GM18511 (cell line): Measurements from ENCODE around the gene RNF224.
A peak's percentile ranks its signal among the peaks of the same experiment; 100 is the strongest.
"Not testable (repeated sequence)": the region's sequence is repeated elsewhere in the genome, so short reads cannot be mapped to it uniquely, and the experiment has no call there.

Source experiments
- ATAC-seq: cut with Tn5 transposase; IDR thresholded peaks from one replicate; pipeline ENCODE4 v1.9.1; 2021; ENCODE audit warnings: mild to moderate bottlenecking, moderate library complexity; ENCODE audit not compliant: unreplicated experiment

The RNF224 gene

GRCh38 chr9:137236936-137237421, 9.7 kb downstream of the RNF224 start:
- ATAC-seq = no peak

GRCh38 chr9:137237759-137238726, 10.7 kb downstream of the RNF224 start:
- ATAC-seq = no peak

- not testable (repeated sequence) for ATAC-seq
Observed at GRCh38 chr9:137239541-137240200, 12.4 kb downstream of the RNF224 start.

GRCh38 chr9:137240318-137240840, 13.1 kb downstream of the RNF224 start:
- peak; percentile 26 for ATAC-seq

GRCh38 chr9:137240841-137241489, 13.7 kb downstream of the RNF224 start, which contains the start of gene TUBB4B:
Gene TUBB4B, plus strand, starts transcription at chr9:137241287. Its CDS starts 74 bp downstream, at chr9:137241361.
- peak; percentile 77 for ATAC-seq

GRCh38 chr9:137241490-137242268, 14.4 kb downstream of the RNF224 start:
- ATAC-seq = peak; percentile 2

- no peak for ATAC-seq
Observed at GRCh38 chr9:137242269-137243203, 15.2 kb downstream of the RNF224 start.

GRCh38 chr9:137243266-137243625, 15.9 kb downstream of the RNF224 start:
- ATAC-seq = not testable (repeated sequence)

GRCh38 chr9:137243626-137244485, 16.6 kb downstream of the RNF224 start:
- no peak for ATAC-seq

- no peak for ATAC-seq
Observed at GRCh38 chr9:137244486-137245449, 17.5 kb downstream of the RNF224 start.

GRCh38 chr9:137245450-137246421, 18.4 kb downstream of the RNF224 start:
- ATAC-seq = no peak

GRCh38 chr9:137247135-137247915, 20.0 kb downstream of the RNF224 start:
- ATAC-seq = no peak

GRCh38 chr9:137247916-137248175, 20.5 kb downstream of the RNF224 start:
- ATAC-seq = no peak

GRCh38 chr9:137250329-137251193, 23.3 kb downstream of the RNF224 start:
- no peak for ATAC-seq

GRCh38 chr9:137251194-137251461, 23.8 kb downstream of the RNF224 start, which contains the start of gene STPG3:
Gene STPG3, plus strand, starts transcription at chr9:137251286. Its CDS starts 1 bp downstream, at chr9:137251287.
- no peak for ATAC-seq
